Colonic mucosa (tissue), 4 donors: ENCODE measurements around the gene KATNAL1. TPM values are rescaled to one million over a fixed set of nuclear protein-coding genes. Genes with fewer than 3 reads are reported as not detected.

Experiments used
- DNase-seq: peaks from one replicate; pipeline ENCODE4 v3.0.0-alpha.2; 2020
- H3K27ac ChIP-seq: fragments of 200-600 bp; one replicate; pipeline ENCODE4 v1.8.0; 2021
- H3K27me3 ChIP-seq: fragments of 200-600 bp; one replicate; pipeline ENCODE4 v1.8.0; 2021
- H3K36me3 ChIP-seq: fragments of 200-600 bp; one replicate; pipeline ENCODE4 v1.8.0; 2021
- H3K4me1 ChIP-seq: fragments of 200-600 bp; one replicate; pipeline ENCODE4 v1.8.0; 2021; ENCODE audit warnings: mild to moderate bottlenecking
- H3K4me3 ChIP-seq: fragments of 200-600 bp; one replicate; pipeline ENCODE4 v1.8.0; 2021
- H3K9ac ChIP-seq, 2 donors: one replicate each; pipeline ENCODE4 v1.7.0; 2013; ENCODE audit warnings: control low read depth in 2 of 2, low read depth in 2 of 2, low read length in 2 of 2
- H3K9me3 ChIP-seq: fragments of 200-600 bp; one replicate; pipeline ENCODE4 v1.8.0; 2021
- CTCF ChIP-seq: fragments of 200-600 bp; IDR thresholded peaks from one replicate; pipeline ENCODE4 v1.8.0; 2022; ENCODE audit warnings: antibody characterized with exemption, mild to moderate bottlenecking
- intact Hi-C: fragments of 100-400 bp; cut with DNase I; formaldehyde crosslinking; loops from one replicate; pipeline ENCODE4 v1.14.1; 2022
- total RNA-seq, 2 donors: library from RNA; stranded (reverse); fragmentation: NEBNext Ultra II Directional in 1 of 2; extraction: Animal tissue kit (Norgen Biotek cat#: 25700) in 1 of 2; gene quantifications; one replicate each; pipeline ENCODE4 v1.2.1, GENCODE V29; 2021
- donor health status: healthy.
- donor health status: DM: no; HTN: no; CAD: no.
- donor health status: DM: no; HTN: no; CAD: no.

Gene KATNAL1
- total RNA-seq, 2 donors from 2014 or later, result 5.9 to 9.3 TPM

DNA sequence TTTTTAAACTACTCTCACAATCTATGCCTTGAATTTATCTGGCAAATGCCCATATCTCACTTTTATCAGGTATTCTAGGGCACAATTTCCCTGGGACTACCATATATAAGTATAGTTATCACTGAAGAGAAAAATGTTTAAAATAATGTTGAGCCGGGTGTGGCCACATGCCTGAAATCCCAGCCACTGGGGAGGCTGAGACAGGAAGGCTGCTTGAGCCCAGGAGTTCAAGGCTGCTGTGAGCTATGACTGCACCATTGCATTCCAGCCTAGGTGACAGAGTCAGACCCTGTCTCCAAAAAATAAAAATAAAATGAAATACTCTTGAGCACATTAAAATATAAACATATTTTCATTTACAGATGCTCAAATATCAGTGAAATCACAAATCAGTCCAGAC, 4.1 kb downstream of the KATNAL1 start:
- Histone ChIP-seq H3K27ac (no peak overlapping the region), H3K9me3 (no peaks in the 10 kb centered on the region), H3K4me3 (no peak overlapping the region), H3K4me1 (peaks cover 4% of the 10 kb centered on the region), H3K27me3 (no peaks in the 10 kb centered on the region), H3K9ac (no peak overlapping the region), H3K36me3 (no peaks in the 10 kb centered on the region)
- intact Hi-C loops, result no loop called here
- no peak for DNase-seq
- TF ChIP-seq CTCF, result no peak

- Histone ChIP-seq H3K4me1 (no peaks in the 10 kb centered on the region), H3K4me3 (no peak overlapping the region), H3K36me3 (no peaks in the 10 kb centered on the region), H3K27me3 (no peaks in the 10 kb centered on the region), H3K9me3 (no peaks in the 10 kb centered on the region), H3K9ac (no peak overlapping the region), H3K27ac (no peak overlapping the region)
- TF ChIP-seq CTCF, result no peak
- intact Hi-C loops, result no loop called here
- DNase-seq, result no peak
Measured at GRCh38 chr13:30301827-30302226, 5.5 kb downstream of the KATNAL1 start.

GRCh38 chr13:30300596-30300995, 6.8 kb downstream of the KATNAL1 start:
- H3K4me3 ChIP-seq, result no peak overlapping the region
- no peaks in the 10 kb centered on the region for H3K27me3 ChIP-seq
- no peaks in the 10 kb centered on the region for H3K9me3 ChIP-seq
- intact Hi-C loops, result no loop called here
- H3K9ac ChIP-seq, result no peak overlapping the region
- no peaks in the 10 kb centered on the region for H3K36me3 ChIP-seq
- H3K4me1 ChIP-seq, result no peaks in the 10 kb centered on the region
- DNase-seq, result no peak
- no peak overlapping the region for H3K27ac ChIP-seq
- TF ChIP-seq CTCF, result no peak

DNA sequence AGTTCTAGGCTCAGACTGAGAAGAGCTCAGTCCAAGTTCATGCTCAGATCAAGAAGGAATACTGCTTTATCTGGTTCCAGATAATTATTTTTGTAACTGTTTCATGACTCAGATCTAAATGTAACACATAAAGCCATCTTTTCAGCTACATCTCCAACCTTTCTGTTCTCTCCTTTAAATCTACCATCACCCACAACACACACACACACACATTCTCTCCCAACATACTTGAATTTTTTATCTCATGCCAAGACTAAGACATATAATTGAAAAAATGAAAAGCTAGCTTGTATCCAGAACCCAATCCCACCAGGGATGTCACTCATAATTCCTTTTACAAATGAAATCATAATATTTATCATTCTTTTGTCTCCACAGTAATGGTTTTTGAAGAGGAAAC, 7.6 kb downstream of the KATNAL1 start:
- no peak overlapping the region for H3K27ac ChIP-seq
- H3K9ac ChIP-seq, result no peak overlapping the region
- no peak for DNase-seq
- intact Hi-C loops, result no loop called here
- no peaks in the 10 kb centered on the region for H3K9me3 ChIP-seq
- H3K4me3 ChIP-seq, result no peak overlapping the region
- no peaks in the 10 kb centered on the region for H3K4me1 ChIP-seq
- no peak for TF ChIP-seq CTCF
- no peaks in the 10 kb centered on the region for H3K27me3 ChIP-seq
- H3K36me3 ChIP-seq, result no peaks in the 10 kb centered on the region

DNA sequence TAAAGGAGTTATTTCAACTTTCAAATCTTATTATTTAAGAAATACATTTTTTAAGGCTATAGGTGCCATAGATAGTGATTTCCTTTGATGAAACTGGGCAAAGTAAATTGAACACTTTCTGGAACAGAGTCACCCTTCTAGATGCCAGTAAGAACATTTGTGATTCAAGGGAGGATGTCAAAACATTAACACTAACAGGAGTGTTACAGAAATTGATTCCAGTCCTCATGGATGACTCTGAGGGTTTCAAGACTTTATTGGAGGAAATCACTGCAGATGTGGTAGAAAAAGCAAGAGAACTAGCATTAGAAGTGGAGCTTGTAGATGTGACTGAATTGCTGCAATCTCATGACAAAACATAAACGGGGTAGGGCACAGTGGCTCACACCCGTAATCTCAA, 12.2 kb downstream of the KATNAL1 start:
- intact Hi-C loops, result no loop called here
- no peaks in the 10 kb centered on the region for H3K4me1 ChIP-seq
- H3K36me3 ChIP-seq, result no peaks in the 10 kb centered on the region
- H3K9ac ChIP-seq, result no peak overlapping the region
- no peak overlapping the region for H3K4me3 ChIP-seq
- no peak for DNase-seq
- TF ChIP-seq CTCF, result no peak
- no peaks in the 10 kb centered on the region for H3K27me3 ChIP-seq
- no peak overlapping the region for H3K27ac ChIP-seq
- H3K9me3 ChIP-seq, result no peaks in the 10 kb centered on the region

DNA sequence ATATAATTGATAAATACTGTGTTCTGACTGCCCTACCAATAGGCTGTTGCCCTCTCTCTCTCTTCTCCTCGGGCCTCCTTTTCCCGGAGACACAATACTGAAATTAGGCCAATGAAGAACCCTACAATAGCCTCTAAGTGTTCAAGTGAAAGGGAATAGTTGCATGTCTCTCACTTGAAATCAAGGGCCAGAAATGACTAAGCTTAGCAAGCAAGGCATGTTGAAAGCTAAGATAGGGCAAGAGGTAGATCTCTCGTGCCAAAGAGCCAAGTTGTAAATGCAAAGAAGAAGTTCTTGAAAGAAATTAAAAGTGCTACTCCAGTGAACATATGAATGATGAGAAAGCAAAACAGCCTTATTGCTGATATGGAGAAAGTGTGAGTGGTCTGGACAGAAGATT, 13.3 kb downstream of the KATNAL1 start:
- DNase-seq, result no peak
- intact Hi-C loops, result no loop called here
- H3K27me3 ChIP-seq, result no peaks in the 10 kb centered on the region
- no peak overlapping the region for H3K27ac ChIP-seq
- no peak overlapping the region for H3K4me3 ChIP-seq
- H3K9ac ChIP-seq, result no peak overlapping the region
- no peaks in the 10 kb centered on the region for H3K4me1 ChIP-seq
- H3K36me3 ChIP-seq, result no peaks in the 10 kb centered on the region
- H3K9me3 ChIP-seq, result no peaks in the 10 kb centered on the region
- TF ChIP-seq CTCF, result no peak
